Endothelial cell of umbilical vein (primary cell): ENCODE measurements around the gene RNMT. TPM values are rescaled to one million over a fixed set of nuclear protein-coding genes. Genes with fewer than 3 reads are reported as not detected.

Experiments
- BruUV-seq: library from RNA; stranded (reverse); fragments of 400-500 nt; replicated peaks from 2 replicates; lab custom pipeline; 2021; lab: Mats Ljungman, UMichigan
- CTCF ChIA-PET: fragments of 300-600, 350-600 bp; sonication (Branson Sonifier 250); formaldehyde crosslinking; loops from one replicate; lab custom pipeline; 2021; ENCODE audit warnings: antibody characterized with exemption, inconsistent platforms; lab: Charles Lee
- POLR2A ChIA-PET: fragments of 300-600, 350-600 bp; sonication (Branson Sonifier 250); formaldehyde crosslinking; loops from one replicate; lab custom pipeline; 2021; ENCODE audit warnings: antibody characterized with exemption, inconsistent platforms; lab: Charles Lee
- DNase-seq: peaks from one replicate; pipeline ENCODE4 v3.0.0-alpha.2; 2011; ENCODE audit warnings: low read depth, low spot score
- FAIRE-seq: peaks from 2 replicates; lab custom pipeline; 2011; peaks lifted over from hg19 to GRCh38; lab: Jason Lieb, UNC
- H2AFZ ChIP-seq: 2 replicates; pipeline ENCODE4 v1.6.0; 2012; ENCODE audit warnings: low read depth, low read length, control low read depth, inconsistent platforms
- H3K27ac ChIP-seq: 2 replicates; pipeline ENCODE4 v1.5.1; 2011; ENCODE audit warnings: low read depth, mild to moderate bottlenecking, control low read depth, low read length, moderate library complexity; ENCODE audit not compliant: insufficient read depth
- H3K27me3 ChIP-seq, 2 experiments: 2 replicates each; pipeline versions ENCODE4 v1.6.0 to v1.6.1; 2011; ENCODE audit warnings: low read length in 2 of 2, mixed read lengths in 1 of 2; ENCODE audit not compliant: control insufficient read depth in 2 of 2, insufficient read depth in 2 of 2
- H3K36me3 ChIP-seq, 2 experiments: 2 replicates in 1 of 2; 3 replicates in 1 of 2; pipeline ENCODE4 v1.5.1; 2011; ENCODE audit warnings: low read length in 2 of 2, mild to moderate bottlenecking in 1 of 2, moderate library complexity in 1 of 2; ENCODE audit not compliant: control insufficient read depth in 2 of 2, insufficient read depth in 2 of 2; ENCODE audit errors: extremely low read depth in 1 of 2
- H3K4me1 ChIP-seq: 3 replicates; pipeline ENCODE4 v1.5.1; 2011; ENCODE audit warnings: mild to moderate bottlenecking, low read length; ENCODE audit not compliant: control insufficient read depth, insufficient read depth; ENCODE audit errors: extremely low read depth
- H3K4me2 ChIP-seq: 2 replicates; pipeline ENCODE4 v1.6.1; 2011; ENCODE audit warnings: low read length, control low read depth, mixed read lengths; ENCODE audit not compliant: insufficient read depth
- H3K4me3 ChIP-seq, 3 experiments: fragments of 200-600 bp in 1 of 3; sonication (generic), shearing (Covaris generic) in 1 of 3; replicated peaks in 1 of 3; 2 replicates each; pipeline ENCODE4 v1.5.1; 2011 to 2016; ENCODE audit warnings: control low read depth in 3 of 3, low read length in 3 of 3, mild to moderate bottlenecking in 2 of 3, inconsistent platforms in 1 of 3, low read depth in 1 of 3, moderate library complexity in 1 of 3; ENCODE audit not compliant: insufficient read depth in 1 of 3
- H3K79me2 ChIP-seq: 2 replicates; pipeline ENCODE4 v1.6.0; 2012; ENCODE audit warnings: low read length, inconsistent platforms; ENCODE audit not compliant: control insufficient read depth, insufficient read depth
- H3K9ac ChIP-seq: replicated peaks from 2 replicates; pipeline ENCODE3; 2011; ENCODE audit warnings: low read length, control low read depth; ENCODE audit not compliant: insufficient read depth; ENCODE audit errors: extremely low read depth
- H3K9me1 ChIP-seq: replicated peaks from 3 replicates; pipeline ENCODE4 v1.6.0; 2011; ENCODE audit warnings: mild to moderate bottlenecking, low read length; ENCODE audit not compliant: control insufficient read depth, insufficient read depth; ENCODE audit errors: extremely low read depth
- H3K9me3 ChIP-seq: replicated peaks from 2 replicates; pipeline ENCODE4 v1.5.1; 2012; ENCODE audit warnings: low read length, inconsistent platforms; ENCODE audit not compliant: control insufficient read depth, insufficient read depth
- H4K20me1 ChIP-seq: replicated peaks from 2 replicates; pipeline ENCODE3; 2011; ENCODE audit warnings: mild to moderate bottlenecking, low read length; ENCODE audit not compliant: control insufficient read depth, insufficient read depth; ENCODE audit errors: extremely low read depth
- EZH2 ChIP-seq: IDR thresholded peaks from 2 replicates; pipeline ENCODE4 v1.6.1; 2012; ENCODE audit warnings: borderline replicate concordance, low read depth, mild to moderate bottlenecking, moderate library complexity, low read length, inconsistent platforms; ENCODE audit not compliant: severe bottlenecking
- FOS ChIP-seq: IDR thresholded peaks from 2 replicates; pipeline ENCODE4 v1.6.1; 2011; ENCODE audit warnings: mild to moderate bottlenecking, low read length, moderate library complexity, borderline replicate concordance; ENCODE audit not compliant: insufficient read depth
- GATA2 ChIP-seq: IDR thresholded peaks from 2 replicates; pipeline ENCODE4 v1.7.0; 2011; ENCODE audit warnings: low read depth, mild to moderate bottlenecking, moderate library complexity, mixed read lengths, low read length; ENCODE audit not compliant: insufficient read length, insufficient read depth
- JUN ChIP-seq: IDR thresholded peaks from 2 replicates; pipeline ENCODE4 v1.6.1; 2011; ENCODE audit warnings: borderline replicate concordance, low read depth; ENCODE audit not compliant: insufficient read length, insufficient read depth
- MAX ChIP-seq: IDR thresholded peaks from 2 replicates; pipeline ENCODE4 v1.6.1; 2011; ENCODE audit not compliant: insufficient read depth, insufficient read length
- MYC ChIP-seq: IDR thresholded peaks from one replicate; pipeline ENCODE4 v1.6.1; 2011; ENCODE audit warnings: mild to moderate bottlenecking, low read depth, low read length
- POLR2A ChIP-seq: IDR thresholded peaks from 2 replicates; pipeline ENCODE4 v1.6.1; 2012; ENCODE audit warnings: low read depth, mild to moderate bottlenecking, control low read depth, low read length
- POLR2AphosphoS5 ChIP-seq: IDR thresholded peaks from 2 replicates; pipeline ENCODE4 v1.6.1; 2012; ENCODE audit warnings: low read depth, mild to moderate bottlenecking, control low read depth, low read length, moderate library complexity; ENCODE audit not compliant: insufficient read depth
- dilution Hi-C: fragments of 300-500 bp; cut with MboI; formaldehyde crosslinking; loops from one replicate; pipeline ENCODE4 v1.15.0; 2019; ENCODE audit warnings: low sequenced_read_pairs; ENCODE audit not compliant: extremely low pct_ligation_motif_present
- intact Hi-C: fragments of 100-400 bp; cut with micrococcal nuclease; formaldehyde crosslinking; loops from one replicate; pipeline ENCODE4 v1.10.0; 2022
- polyA plus RNA-seq, 4 experiments: library from polyadenylated mRNA; depleted of rRNA in 3 of 4; stranded (reverse) in 3 of 4; unstranded in 1 of 4; fragments of >200 nt; gene quantifications; 2 replicates each; pipeline versions ENCODE4 v1.2.1 to v1.2.3, GENCODE V29; 2011 to 2012; ENCODE audit warnings: missing spikeins in 1 of 4
- total RNA-seq: library from RNA; stranded (reverse); gene quantifications from 2 replicates; pipeline ENCODE4 v1.2.3, GENCODE V29; 2021
- TF ChIP-seq, protein P1 (sequence below), 2 donors: IDR thresholded peaks; 1 replicate in 1 of 2; 2 replicates in 1 of 2; pipeline ENCODE4 v1.5.1; 2011; ENCODE audit warnings: low read length in 2 of 2, mild to moderate bottlenecking in 2 of 2, moderate library complexity in 2 of 2, control low read depth in 1 of 2, inconsistent platforms in 1 of 2, low read depth in 1 of 2; ENCODE audit not compliant: insufficient read depth in 1 of 2; ENCODE audit errors: extremely low read depth in 1 of 2

The RNMT gene
- total and polyA plus RNA-seq, 2 donors (not counting 3 experiments of a cell fraction or from before 2014, with no cell fraction given), result 9.8 to 29.5 TPM

- ChIA-PET CTCF (no interaction called here), POLR2A (no interaction called here)
- H2AFZ ChIP-seq, result no peak overlapping the region
- no peak for TF ChIP-seq EZH2
- TF ChIP-seq, protein P1, sequence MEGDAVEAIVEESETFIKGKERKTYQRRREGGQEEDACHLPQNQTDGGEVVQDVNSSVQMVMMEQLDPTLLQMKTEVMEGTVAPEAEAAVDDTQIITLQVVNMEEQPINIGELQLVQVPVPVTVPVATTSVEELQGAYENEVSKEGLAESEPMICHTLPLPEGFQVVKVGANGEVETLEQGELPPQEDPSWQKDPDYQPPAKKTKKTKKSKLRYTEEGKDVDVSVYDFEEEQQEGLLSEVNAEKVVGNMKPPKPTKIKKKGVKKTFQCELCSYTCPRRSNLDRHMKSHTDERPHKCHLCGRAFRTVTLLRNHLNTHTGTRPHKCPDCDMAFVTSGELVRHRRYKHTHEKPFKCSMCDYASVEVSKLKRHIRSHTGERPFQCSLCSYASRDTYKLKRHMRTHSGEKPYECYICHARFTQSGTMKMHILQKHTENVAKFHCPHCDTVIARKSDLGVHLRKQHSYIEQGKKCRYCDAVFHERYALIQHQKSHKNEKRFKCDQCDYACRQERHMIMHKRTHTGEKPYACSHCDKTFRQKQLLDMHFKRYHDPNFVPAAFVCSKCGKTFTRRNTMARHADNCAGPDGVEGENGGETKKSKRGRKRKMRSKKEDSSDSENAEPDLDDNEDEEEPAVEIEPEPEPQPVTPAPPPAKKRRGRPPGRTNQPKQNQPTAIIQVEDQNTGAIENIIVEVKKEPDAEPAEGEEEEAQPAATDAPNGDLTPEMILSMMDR (IDR thresholded peaks at IDR 0.05; ENCODE audit: extremely low read depth in 1 of 2, insufficient read depth in 1 of 2, low read depth in 1 of 2, low read length in 2 of 2), result no peak
- TF ChIP-seq POLR2A, result no peak
- no peak for TF ChIP-seq MAX
- TF ChIP-seq GATA2, result no peak
- no peak for TF ChIP-seq JUN
- TF ChIP-seq POLR2AphosphoS5, result no peak
- no peak for TF ChIP-seq FOS
- no peak for TF ChIP-seq MYC
- no peak overlapping the region for H3K4me3 ChIP-seq
- H3K27ac ChIP-seq, result no peak overlapping the region
- no peaks in the 10 kb centered on the region for H3K4me1 ChIP-seq
- H3K9me1 ChIP-seq, result no peaks in the 10 kb centered on the region
- dilution Hi-C loops (no loop called here), intact Hi-C loops (no loop called here)
- peaks cover 2% of the 10 kb centered on the region for H4K20me1 ChIP-seq
- H3K79me2 ChIP-seq, result peaks cover 56% of the 10 kb centered on the region
- no TSS peak for BruUV-seq
- no peaks in the 10 kb centered on the region for H3K36me3 ChIP-seq
- H3K9me3 ChIP-seq, result no peaks in the 10 kb centered on the region
- no peak overlapping the region for H3K9ac ChIP-seq
- DNase-seq (no peak), FAIRE-seq (no peak)
- H3K27me3 ChIP-seq, result no peaks in the 10 kb centered on the region
- no peak overlapping the region for H3K4me2 ChIP-seq
These were observed 12.9 kb upstream of the RNMT start for GRCh38 chr18:13713455-13714055.
